NCI-H2227 treated with DMSO at 0.1 percent for 48 hours (cell line): Measurements from ENCODE around the gene C3AR1.
A peak's percentile ranks its signal among the peaks of the same experiment; 100 is the strongest.
"Not testable (repeated sequence)": the region's sequence is repeated elsewhere in the genome, so short reads cannot be mapped to it uniquely, and the experiment has no call there.

Experiments used
- DNase-seq: peaks from one replicate; lab custom pipeline; 2025; lab: John Stamatoyannopoulos, UW

C3AR1 gene

GRCh38 chr12:8057306-8057705, 8.9 kb downstream of the C3AR1 start:
- no peak for DNase-seq

- DNase-seq, result no peak
Measured at GRCh38 chr12:8054816-8055215, 11.3 kb downstream of the C3AR1 start.

- no peak for DNase-seq
Measured at GRCh38 chr12:8052679-8053078, 13.5 kb downstream of the C3AR1 start.

GRCh38 chr12:8050600-8051250, 15.4 kb downstream of the C3AR1 start:
- no peak for DNase-seq

GRCh38 chr12:8048906-8049305, 17.3 kb downstream of the C3AR1 start:
- DNase-seq, result no peak

GRCh38 chr12:8047842-8048241, 18.3 kb downstream of the C3AR1 start:
- no peak for DNase-seq

GRCh38 chr12:8045952-8046944, 19.9 kb downstream of the C3AR1 start:
- DNase-seq, result peak; percentile 34

GRCh38 chr12:8040791-8041190, 25.4 kb downstream of the C3AR1 start:
- DNase-seq, result no peak

- peak; percentile 56 for DNase-seq
Measured at GRCh38 chr12:8038659-8039114, 27.5 kb downstream of the C3AR1 start.

- no peak for DNase-seq
Measured at GRCh38 chr12:8037947-8038346, 28.2 kb downstream of the C3AR1 start.

GRCh38 chr12:8037046-8037663, 29.0 kb downstream of the C3AR1 start:
- no peak for DNase-seq

GRCh38 chr12:8036346-8036745, 29.8 kb downstream of the C3AR1 start:
- no peak for DNase-seq

GRCh38 chr12:8035440-8036010, 30.6 kb downstream of the C3AR1 start:
- no peak for DNase-seq

GRCh38 chr12:8034802-8035201, 31.4 kb downstream of the C3AR1 start:
- DNase-seq, result no peak

GRCh38 chr12:8033153-8034044, 32.8 kb downstream of the C3AR1 start:
- peak; percentile 37 for DNase-seq

- peak; percentile 31 for DNase-seq
Measured at GRCh38 chr12:8032242-8033152, 33.7 kb downstream of the C3AR1 start, which contains the start of gene FOXJ2. FOXJ2 (plus strand) TSS chr12:8032716; CDS start chr12:8039833, 7,117 bp downstream.

GRCh38 chr12:8031872-8032241, 34.3 kb downstream of the C3AR1 start:
- DNase-seq, result no peak

- DNase-seq, result not testable (repeated sequence)
Measured at GRCh38 chr12:8031017-8031416, 35.1 kb downstream of the C3AR1 start.

GRCh38 chr12:8030189-8030588, 36.0 kb downstream of the C3AR1 start:
- no peak for DNase-seq

GRCh38 chr12:8028267-8028666, 37.9 kb downstream of the C3AR1 start:
- no peak for DNase-seq
